D721Med (cell line): ENCODE measurements around the gene ZPR1.
"Not testable (repeated sequence)": the region's sequence is repeated elsewhere in the genome, so short reads cannot be mapped to it uniquely, and the experiment has no call there.

Experiments used
- DNase-seq: peaks from one replicate; pipeline ENCODE4 v3.0.0; 2011; ENCODE audit warnings: low spot score; ENCODE audit not compliant: insufficient read length
- FAIRE-seq: peaks from 2 replicates; lab custom pipeline; 2011; peaks lifted over from hg19 to GRCh38; lab: Jason Lieb, UNC
- TF ChIP-seq, protein P1 (sequence below): IDR thresholded peaks from 2 replicates; pipeline ENCODE4 v1.5.1; 2012; ENCODE audit warnings: mild to moderate bottlenecking, control low read depth; ENCODE audit not compliant: insufficient read depth; ENCODE audit errors: missing control alignments

Gene ZPR1

GRCh38 chr11:116773203-116774097 is 14.4 kb downstream of the ZPR1 start:
- FAIRE-seq: no peak
- no peak for DNase-seq
- TF ChIP-seq, protein P1, sequence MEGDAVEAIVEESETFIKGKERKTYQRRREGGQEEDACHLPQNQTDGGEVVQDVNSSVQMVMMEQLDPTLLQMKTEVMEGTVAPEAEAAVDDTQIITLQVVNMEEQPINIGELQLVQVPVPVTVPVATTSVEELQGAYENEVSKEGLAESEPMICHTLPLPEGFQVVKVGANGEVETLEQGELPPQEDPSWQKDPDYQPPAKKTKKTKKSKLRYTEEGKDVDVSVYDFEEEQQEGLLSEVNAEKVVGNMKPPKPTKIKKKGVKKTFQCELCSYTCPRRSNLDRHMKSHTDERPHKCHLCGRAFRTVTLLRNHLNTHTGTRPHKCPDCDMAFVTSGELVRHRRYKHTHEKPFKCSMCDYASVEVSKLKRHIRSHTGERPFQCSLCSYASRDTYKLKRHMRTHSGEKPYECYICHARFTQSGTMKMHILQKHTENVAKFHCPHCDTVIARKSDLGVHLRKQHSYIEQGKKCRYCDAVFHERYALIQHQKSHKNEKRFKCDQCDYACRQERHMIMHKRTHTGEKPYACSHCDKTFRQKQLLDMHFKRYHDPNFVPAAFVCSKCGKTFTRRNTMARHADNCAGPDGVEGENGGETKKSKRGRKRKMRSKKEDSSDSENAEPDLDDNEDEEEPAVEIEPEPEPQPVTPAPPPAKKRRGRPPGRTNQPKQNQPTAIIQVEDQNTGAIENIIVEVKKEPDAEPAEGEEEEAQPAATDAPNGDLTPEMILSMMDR: no peak

GRCh38 chr11:116772443-116773202 is 15.2 kb downstream of the ZPR1 start, which contains the start of gene BUD13:
TSS of gene BUD13 (minus strand) at chr11:116772987. CDS start at chr11:116772964, 23 bp downstream.
- TF ChIP-seq, protein P1: no peak
- no peak for FAIRE-seq
- DNase-seq: peak; percentile 78

DNA sequence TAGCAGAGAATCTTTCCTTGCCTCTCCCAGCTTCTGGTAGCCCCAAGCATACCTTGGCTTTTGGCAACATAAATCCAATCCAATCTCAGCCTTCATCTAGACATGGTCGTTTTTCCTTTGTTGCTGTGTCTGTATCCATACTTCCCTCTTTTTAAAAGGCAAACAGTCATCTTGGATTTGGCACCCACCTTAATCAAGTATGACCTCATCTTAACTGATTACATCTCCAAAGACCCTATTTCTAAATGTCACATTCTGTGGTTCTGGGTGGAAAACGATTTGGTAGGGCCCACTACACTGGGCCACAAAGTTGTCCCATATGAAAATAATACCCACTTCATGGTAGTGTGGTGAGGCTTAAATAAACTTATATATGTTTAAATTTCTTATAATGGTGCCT is 15.9 kb downstream of the ZPR1 start:
- FAIRE-seq: no peak
- DNase-seq: no peak
- TF ChIP-seq, protein P1: no peak

DNA sequence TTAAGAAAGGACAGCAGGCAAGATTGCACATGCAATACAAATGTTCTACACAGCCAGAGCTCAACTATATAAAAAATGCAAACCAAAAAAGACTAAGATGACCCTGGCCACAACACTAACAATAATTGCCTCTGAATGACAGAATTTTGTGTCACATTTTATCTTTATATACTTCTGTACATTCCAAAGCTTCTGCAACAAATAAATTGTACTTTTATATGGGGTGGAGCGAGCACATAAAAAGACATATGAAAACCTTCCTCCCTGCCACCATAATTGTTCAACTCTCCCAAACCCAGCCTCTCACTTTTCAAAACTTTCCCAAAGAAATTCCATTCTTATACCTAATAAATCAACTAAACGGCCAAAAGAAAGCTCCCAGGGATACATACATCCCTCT is 25.7 kb downstream of the ZPR1 start:
- TF ChIP-seq, protein P1: no peak
- DNase-seq: no peak
- no peak for FAIRE-seq

- DNase-seq: not testable (repeated sequence)
Observed at GRCh38 chr11:116756044-116756443, 31.8 kb downstream of the ZPR1 start.

DNA sequence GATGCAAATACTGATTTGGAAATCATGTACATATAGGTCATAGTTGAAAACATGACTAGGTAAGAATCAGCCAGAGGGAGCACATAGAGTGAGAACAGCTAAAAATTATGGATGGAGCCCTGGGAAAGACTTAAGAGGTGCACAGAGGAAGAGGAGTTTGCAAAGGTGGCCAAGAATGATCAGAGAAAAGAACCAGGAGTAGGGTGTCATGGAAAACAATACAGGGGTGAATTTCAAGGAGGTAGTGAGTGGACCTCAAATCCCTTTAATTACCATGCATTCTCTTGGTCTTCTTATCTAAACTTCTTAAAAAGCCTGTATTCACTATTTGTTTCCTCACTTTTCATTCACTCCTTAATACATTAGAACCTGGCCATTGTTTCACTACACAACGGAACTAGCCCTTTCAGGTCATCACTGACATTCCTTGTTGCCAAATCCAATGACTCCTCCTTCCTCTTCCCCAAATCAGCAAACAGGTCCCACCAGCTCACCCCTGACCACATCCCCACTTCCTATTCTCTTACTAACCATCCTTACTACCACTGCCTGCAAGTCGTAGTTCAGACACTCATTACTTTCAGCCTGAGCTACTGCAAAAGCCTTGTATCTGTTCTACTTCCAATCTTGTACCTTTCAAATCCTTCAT is 37.6 kb downstream of the ZPR1 start:
- TF ChIP-seq, protein P1: no peak
- DNase-seq: no peak
- FAIRE-seq: no peak

More at GRCh38 chr11:116756044-116756443, 31.8 kb downstream of the ZPR1 start:
- FAIRE-seq: not testable (repeated sequence)

DNA sequence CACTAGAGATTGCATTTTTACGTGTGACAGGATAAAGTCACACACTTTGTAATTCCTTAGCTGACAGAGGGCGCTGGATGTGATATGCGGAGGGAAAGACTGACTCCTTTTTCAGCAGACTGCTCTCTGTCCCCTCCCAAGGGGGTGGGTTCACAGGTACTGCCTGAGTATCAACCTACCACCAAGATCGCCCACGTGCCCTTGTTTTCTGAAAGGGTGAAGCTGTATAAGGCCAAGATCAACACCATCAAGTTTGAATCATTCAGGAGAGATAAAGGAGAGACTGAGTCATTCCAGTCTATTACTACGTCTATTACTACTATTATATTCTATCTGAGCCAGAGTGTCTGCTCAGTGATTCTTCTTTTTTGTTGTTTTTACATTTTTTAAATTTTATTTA is 45.7 kb downstream of the ZPR1 start:
- FAIRE-seq: no peak
- TF ChIP-seq, protein P1: no peak
- DNase-seq: no peak
